ENCODE data around the gene FARSA.
"Not testable (repeated sequence)": the region's sequence is repeated elsewhere in the genome, so short reads cannot be mapped to it uniquely, and the experiment has no call there.

The FARSA gene

DNA sequence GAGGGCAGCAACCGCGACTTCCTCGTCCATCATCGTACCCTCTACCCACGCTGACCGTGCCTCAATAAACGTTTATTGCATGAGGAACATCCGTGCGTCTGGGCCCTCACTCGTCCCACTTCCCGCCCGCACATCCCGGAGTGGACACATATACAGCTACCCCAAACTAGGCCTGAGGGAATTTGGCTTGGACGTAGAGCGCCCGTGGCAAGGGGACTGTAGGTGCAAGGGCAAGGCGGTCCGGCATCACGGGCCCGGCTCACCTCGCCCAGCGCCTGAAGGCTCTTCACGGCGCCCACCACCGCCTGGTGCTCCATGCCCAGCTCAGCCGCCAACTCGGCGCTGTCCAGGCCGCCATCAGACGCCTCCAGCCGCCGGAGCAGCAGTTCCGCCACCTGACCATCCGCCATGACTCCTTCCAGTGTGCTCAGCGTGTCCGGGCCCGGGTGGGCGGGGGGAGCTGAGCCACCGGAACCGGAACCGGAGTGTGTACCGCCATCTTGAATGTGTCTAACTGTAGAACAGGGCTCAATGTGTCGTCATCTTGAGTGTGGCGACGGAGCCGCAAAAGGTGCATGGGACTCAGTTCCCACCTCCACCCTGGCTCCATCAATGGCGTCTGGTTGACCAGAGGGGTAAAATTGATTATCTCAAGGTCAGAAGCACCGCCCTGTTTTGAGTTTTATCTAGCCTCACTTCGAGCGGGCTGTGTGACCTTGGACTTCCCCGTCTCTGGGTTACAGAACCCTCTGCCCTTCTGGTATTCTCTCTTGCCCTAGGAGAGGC lies at the start of gene FARSA:
Gene FARSA, minus strand, starts transcription at position 425 of the 786 bp plus-strand sequence. Its CDS starts 15 bp downstream, at position 410.
- DNase-seq (ENCODE audit: low read depth) = peak; percentile 86

DNA sequence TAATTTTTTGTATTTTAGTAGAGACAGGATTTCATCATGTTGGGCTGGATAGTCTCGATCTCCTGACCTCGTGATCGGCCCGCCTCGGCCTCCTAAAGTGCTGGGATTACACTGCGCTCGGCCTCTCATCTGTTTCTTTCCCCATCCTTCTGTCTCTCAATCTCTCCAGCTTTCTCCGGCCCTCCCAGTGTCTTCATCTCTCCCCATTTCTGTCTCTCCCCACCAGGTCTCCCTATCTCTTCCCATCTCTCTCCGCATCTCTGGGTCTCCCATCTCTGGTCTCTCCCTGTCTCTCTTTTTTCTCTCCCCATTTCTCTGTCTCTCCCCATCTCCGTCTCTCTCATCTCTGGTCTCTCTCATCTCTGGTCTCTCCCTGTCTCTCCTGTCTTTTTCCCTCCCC lies 49.6 kb upstream of the FARSA start:
- no peak for DNase-seq (ENCODE audit: low read depth)

DNA sequence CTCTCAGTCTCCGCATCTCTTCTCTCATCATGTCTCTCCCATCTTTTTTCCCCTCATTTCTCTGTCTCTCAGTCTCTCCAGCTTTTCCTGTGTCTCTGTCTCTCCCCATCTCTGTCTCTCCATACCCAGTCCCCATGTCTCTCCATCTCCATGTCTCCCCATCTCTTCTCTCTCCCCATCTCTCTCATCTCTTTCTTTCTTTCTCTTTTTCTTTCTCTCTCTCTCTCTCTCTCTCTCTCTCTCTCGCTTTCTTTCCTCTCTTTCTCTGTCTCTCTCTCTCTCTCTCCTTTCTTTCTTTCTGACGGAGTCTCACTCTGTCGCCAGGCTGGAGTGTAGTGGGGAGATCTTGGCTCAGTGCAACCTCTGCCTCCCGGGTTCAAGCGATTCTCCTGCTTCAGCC lies 49.1 kb upstream of the FARSA start:
- DNase-seq (ENCODE audit: low read depth) = no peak

DNA sequence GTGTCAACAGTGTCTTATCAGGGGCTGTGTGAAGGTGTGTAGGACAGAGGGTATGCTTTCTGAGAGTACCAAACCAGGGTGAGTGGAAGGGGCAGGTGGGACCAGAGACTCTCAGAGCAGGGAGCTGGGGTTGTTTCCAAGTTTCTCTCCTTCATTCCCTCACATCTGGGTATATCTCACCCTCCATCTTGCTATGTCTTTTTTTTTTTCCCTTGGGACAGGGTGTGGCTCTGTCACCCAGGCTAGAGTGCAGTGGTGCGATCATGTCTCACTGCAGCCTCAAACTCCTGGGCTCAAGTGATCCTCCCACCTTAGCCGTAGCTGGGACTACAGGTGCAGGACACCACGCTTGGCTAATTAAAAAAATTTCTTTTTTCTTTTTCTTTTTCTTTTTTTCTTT lies 46.5 kb upstream of the FARSA start:
- no peak for DNase-seq (ENCODE audit: low read depth)

DNA sequence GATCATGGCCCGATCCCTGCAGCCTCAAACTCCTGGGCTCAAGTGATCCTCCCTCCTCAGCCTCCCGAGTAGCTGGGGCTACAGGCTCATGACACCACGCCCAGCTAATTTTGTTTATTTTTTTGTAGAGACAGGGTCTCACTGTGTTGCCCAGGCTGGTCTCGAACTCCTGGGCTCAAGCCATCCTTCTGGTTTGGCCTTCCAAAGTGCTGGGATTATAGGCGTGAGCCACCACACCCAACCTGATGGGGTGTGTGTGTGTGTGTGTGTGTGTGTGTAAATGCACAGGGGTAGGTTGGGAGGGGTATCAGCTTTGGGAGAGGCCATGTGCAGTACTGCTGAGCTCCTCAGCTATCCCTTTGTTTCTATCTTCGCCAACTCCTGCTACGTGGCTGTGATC lies 42.6 kb upstream of the FARSA start:
- DNase-seq (ENCODE audit: low read depth) = not testable (repeated sequence)

DNA sequence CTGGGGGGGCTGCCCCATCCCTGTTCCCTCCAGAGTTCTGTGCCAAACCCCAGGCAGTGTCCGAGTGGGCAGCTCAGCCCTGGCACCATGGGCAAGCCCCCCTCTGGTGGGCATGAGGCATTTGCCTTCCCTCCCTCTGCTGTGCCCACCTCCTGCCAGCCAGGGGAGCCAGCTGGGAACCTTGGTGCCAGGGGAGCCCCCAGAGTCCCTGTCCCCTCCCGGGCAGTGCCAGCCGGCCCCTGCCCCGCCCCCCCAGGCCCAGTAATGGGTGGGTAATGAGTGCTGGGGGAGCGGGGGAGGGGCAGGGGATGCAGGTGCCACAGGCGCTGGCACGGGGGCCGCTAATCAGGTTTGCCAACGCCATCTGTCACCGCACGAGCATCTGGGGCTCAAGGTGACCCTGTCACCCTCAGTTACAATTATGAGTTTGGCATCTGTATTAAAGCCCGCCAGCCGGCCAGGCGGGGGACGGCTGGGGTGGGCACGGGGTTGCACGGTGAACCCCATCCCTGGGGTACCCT lies 41.8 kb upstream of the FARSA start:
- no peak for DNase-seq (ENCODE audit: low read depth)

DNA sequence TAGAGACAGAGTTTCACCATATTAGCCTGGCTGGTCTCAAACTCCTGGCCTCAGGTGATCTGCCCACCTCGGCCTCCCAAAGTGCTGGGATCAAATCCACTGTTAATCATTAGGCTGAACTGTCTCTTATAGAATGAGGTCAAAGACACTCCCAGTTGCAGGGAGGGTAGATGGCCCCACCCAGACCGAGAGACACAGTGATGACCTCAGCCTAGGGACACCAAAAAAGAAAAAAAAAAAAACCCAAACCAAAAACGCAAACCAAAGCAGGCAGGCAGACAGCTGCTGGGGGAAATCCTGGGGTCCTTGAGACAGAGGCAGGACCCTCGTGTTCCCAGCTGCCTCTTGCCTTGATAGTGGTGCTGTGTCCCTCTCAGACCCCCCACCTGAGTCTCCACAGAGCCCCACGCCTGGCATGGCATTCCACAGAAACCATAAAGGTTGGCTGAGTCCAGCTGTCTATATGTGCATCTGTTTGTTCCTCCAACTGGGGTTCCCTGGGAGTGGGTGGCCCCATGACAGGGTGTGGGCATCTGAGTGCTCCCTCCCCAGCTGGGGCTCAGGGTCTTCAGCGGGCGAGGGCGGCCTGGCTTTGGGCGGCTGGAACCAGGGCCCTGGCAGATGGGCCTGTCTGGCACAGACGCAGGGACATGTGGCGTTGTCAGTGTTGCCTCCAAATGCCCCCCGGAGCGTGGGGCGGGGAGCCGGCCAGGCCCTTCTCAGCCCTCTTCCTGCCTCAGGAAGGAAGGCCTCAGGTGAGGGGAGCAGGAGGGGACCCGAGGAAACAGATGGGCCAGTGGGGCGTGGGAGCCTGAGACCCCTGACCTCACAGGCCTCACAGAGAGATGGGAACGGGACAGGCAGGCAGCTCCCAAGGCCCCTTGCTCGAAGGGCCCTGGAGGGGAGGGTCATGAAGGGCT lies 41.0 kb upstream of the FARSA start:
- no peak for DNase-seq (ENCODE audit: low read depth)

DNA sequence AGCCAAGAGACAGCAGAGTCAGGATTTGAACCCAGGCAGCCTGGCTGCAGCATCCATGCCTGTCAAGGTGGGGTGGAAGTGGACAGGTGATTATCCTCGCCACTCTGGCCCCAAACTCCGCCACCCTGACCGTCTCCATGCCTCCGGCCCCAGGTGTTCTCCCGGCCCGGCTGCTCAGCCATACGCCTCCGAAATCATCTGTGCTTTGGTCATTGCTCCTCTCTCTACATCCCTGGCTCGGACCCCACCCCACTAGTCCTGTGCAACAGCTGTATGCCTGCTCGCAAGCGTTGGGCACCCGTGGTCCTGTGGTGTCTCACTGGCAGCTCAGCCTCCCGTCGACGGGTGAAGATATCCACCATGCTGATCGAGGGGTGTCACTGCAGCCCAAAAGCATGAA lies 39.7 kb upstream of the FARSA start:
- DNase-seq (ENCODE audit: low read depth) = no peak

DNA sequence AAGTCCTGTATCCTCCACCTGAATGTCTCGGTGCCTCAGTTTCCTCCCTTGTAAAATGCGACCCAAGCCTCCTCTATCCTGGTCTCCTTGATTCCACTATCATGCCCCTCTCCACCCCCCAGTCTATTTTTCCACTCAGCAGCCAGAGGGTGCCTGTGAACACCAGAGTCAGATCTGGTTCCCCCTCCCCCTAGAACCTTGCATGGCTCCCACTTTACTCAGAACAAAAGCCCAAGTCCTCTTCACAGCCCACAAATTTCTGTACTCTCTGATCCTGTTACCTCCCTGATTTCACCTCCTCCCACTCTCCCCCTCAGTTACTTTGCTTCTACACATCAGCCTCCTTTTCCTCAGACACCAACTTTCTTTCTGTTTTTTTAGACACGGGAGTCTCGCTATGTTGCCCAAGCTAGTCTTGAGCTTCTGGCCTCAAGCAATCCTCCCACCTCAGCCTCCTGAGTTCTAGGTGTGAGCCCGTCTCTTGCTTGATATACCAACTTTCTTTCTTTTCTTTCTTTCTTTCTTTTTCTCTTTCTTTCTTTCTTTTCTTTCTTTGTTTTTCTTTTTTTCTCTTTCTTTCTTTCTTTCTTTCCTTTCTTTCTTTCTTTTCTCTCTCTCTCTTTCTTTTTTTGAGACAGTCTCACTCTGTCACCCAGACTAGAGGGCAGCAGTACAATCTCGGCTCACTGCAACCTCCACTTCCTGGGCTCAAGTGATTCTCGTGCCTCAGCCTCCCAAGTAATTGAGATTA lies 36.7 kb upstream of the FARSA start:
- no peak for DNase-seq (ENCODE audit: low read depth)

DNA sequence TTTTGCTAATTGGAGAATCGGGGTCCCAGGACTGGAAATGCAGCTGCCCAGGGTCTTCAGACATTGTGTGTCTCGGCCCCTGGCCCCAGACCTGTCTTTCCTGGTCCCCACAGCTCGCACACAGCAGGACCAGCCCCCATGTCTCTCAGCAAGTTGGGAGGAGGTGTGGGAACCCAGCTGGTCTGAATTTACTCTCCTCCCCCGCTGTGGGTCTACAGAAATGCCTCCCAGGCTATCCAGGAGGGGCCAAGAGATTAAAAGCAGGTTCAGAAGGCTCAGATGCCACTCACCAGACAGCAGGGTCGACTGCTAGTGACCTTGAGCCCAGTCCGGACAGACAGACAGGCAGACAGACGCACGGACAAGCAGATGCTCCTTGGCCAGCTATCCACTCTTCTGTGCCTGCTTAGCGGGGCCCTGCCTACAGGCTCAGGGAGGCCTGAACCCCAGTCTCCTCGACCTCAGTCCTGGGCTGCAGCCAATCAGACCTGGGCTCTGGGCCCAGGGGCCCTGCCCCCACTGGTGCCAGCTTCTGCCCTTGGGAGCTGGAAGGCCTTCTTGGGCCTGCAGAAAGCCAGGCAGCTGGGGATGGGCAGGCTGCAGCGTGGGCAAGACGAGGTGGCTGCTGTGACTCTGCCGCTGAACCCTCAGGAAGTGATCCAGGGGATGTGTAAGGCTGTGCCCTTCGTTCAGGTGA lies 35.9 kb upstream of the FARSA start, which contains the start of gene DAND5:
Gene DAND5, plus strand, starts transcription at position 285 of the 697 bp plus-strand sequence. Its CDS starts 85 bp downstream, at position 370.
- DNase-seq (ENCODE audit: low read depth) = no peak

DNA sequence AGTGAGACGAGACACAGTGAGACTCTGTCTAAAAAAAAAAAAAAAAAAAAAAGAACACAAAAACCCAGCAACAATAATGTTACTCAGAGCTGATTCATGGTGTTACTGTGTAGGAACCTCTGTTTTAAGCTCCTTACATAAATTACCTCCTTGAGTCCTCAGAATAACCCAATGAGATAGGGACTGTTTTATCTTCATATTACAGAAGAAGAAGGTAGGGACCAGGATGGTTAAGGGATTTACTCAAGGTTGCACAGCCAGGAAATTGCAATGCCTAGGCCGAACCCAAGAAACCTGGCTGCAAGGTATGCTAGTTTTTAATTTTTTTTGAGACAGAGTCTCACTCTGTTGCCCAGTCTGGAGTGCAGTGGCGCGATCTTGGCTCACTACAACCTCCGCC lies 34.4 kb upstream of the FARSA start:
- DNase-seq (ENCODE audit: low read depth) = no peak

DNA sequence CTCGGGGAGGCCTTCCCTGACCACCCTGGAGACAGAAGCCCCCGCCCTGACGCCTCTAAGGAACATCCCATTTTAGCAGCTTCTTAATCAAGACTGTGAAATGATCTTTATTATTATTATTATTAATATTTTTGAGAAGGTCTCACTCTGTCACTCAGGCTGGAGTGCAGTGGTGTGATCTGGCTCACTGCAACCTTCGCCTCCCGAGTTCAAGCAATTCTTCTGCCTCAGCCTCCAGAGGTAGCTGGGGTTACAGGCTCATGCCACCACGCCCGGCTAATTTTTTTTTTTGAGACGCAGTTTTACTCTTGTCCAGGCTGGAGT lies 32.3 kb upstream of the FARSA start:
- no peak for DNase-seq (ENCODE audit: low read depth)

DNA sequence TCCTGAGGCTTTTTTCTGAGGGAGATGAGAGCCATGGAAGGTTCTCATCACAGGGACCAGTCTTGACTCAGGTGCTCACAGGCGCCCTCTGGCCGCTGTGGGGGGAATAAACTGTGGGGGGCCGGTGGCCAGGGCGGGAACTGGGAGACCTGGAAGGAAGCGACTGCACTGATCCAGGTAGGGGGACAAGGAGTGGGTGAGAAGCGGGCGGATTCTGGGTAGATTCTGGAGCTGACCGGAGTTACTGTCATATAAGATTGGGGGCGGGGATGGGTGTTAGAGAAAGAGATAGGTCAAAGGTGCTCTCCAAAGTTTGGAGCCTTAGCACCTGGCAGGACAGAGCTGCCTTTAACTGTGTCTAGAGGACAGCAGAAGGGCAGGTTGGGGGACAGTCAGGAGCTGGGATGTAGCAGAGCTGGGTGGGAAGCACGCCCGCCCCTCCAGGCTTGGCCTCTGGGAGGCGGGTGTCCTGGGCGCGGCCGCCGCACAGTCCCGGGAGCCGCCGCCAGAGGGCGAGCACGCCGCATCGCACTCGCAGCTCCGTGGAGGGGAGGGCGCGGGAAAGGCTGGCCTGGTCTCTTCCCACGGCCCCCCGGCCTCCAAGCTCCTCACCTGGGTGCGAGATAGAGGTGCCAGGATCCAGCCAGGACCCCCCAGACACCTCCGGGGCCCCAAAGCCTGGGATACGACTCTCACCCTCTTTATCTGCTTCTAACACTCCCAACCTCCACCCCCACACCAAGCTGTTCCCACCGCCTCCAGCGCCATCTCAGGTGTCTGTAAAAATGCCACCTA lies 31.7 kb upstream of the FARSA start:
- peak; percentile 72 for DNase-seq (ENCODE audit: low read depth)

DNA sequence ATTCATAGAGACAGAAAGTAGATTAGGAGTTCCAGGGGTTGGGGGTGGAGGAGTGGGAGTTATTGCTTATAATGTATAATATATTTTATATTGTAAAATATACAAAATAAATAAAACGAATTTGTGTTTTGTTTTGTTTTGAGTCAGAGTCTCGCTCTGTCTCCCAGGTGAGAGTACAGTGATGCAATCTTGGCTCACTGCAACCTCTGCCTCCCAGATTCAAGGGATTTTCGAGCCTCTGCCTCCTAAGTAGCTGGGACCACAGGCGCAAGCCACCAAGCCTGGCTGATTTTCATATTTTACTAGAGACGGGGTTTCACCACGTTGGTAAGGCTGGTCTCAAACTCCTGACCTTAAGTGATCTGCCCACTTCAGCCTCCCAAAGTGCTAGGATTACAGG lies 26.0 kb upstream of the FARSA start:
- DNase-seq (ENCODE audit: low read depth) = no peak

DNA sequence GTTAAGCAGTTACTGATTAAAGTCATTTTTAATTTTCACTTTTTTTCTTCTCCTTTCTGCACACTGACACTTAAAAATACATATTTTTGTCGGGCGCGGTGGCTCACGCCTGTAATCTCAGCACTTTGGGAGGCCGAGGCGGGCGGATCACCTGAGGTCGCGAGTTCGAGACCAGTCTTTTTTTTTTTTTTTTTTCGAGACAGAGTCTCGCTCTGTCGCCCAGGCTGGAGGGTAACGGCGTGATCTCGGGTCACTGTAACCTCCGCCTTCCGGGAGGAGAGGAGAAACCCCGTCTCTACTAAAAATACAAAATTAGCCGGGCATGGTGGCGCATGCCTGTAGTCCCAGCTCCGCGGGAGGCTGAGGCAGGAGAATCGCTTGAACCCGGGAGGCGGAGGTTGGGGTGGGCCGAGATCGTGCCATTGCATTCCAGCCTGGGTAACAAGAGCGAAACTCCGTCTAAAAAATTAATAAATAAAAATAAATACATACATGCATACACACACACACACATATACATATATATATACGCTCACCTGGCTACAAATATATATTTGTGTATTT lies 24.0 kb upstream of the FARSA start:
- DNase-seq (ENCODE audit: low read depth) = not testable (repeated sequence)

DNA sequence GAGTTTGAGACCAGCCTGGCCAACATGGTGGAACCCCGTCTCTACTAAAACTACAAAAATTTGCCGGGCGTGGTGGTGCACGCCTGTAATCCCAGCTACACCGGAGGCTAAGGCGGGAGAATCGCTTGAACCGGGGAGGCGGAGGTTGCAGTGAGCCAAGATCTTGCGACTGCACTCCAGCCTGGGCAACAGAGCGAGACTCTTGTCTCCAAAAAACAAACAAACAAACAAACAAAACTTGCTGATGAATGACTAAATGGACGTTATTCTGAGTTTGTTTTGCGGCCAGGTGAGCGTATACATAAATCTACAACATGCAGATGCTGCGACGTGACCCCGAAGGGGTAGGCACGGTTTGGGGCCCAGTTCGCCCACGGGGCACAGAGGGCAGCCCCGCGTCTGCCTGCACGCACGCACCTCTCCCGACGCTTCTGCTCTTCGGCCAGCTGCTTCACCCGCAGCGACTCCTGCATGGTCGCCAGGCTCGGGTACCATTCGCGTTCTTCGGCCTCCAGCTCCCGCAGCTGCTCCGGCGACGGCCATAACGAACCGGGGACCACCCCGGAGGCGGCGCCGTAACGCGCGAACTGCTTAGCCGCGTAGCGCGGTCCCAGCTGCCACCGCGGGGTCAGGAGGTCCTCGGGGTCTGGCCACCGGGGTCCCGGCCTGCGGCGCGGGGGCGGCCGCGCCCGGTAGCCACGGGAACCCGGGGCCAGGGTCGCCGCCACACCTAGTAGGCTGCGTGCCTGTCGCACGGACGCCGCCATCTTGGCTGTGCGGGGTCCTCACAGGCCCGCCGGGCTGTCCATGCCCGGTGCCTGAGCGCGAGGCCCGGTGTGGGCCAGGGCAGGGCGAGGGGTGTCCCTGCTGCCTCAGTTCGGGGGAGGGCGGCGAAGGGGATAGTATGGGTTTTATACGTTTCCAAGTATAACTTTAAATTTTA lies 23.2 kb upstream of the FARSA start, which contains the start of gene GADD45GIP1:
Gene GADD45GIP1, minus strand, starts transcription at position 778 of the 943 bp plus-strand sequence. Its CDS starts 11 bp downstream, at position 767.
- DNase-seq (ENCODE audit: low read depth) = peak; percentile 75

DNA sequence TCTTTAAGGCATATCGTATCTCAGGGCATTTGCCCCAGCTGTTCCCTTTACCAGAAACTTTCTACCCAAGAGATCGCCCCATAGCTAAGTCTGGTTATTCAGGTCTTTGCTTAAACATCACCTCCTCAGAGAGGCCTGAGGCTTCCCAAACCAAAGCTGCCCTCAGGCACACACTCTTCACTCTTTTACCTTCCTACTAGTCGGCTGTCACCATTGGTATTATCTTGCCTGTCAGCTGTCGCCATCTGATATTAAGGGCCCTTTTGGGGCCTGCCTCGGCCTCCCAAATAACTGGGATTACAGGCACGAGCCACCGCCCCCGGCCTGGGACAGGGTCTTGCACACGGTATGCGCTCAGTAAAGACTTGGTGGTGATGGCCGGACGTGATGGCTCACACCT lies 22.5 kb upstream of the FARSA start:
- DNase-seq (ENCODE audit: low read depth) = no peak

DNA sequence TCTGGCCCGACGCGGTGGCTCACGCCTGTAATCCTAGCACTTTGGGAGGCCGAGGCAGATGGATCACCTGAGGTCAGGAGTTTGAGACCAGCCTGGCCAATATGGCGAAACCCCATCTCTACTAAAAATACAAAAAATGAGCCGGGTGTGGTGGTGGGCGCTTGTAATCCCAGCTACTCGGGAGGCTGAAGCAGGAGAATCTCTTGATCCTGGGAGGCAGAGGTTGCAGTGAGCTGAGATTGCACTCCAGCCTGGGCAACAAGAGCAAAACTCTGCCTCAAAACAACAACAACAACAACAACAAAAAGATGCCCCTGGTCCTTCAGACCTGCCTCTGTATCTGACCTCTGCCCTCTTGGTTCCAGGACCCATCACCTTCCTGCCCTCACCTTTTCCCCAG lies 22.1 kb upstream of the FARSA start:
- DNase-seq (ENCODE audit: low read depth) = not testable (repeated sequence)

DNA sequence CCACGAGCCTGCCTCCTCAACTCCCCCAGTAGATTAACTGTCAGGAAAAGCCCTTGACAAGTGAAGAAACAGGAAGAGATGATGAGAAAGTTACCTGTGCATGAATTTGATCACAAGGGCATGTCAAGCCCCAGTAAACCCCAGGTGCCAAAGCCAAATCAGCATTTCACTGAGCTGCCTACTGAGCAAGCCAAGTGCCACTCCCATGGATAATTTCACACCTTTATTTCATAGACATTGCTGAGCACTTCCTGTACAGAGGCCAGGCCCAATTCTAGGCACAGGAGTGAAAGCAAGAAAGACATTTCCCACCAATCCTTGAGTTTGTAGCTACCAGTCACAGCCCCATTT lies 21.1 kb upstream of the FARSA start:
- no peak for DNase-seq (ENCODE audit: low read depth)

Data from activated T-helper 9 cell treated with anti-CD3 and anti-CD28 coated beads, Interleukin-2, amount 50 U/mL, for 16 hours (primary cell).